Measurements from ENCODE around the gene PRRG1.
"Not testable (repeated sequence)": the region's sequence is repeated elsewhere in the genome, so short reads cannot be mapped to it uniquely, and the experiment has no call there.

The PRRG1 gene

GRCh38 chrX:37371578-37371991, 22.4 kb downstream of the PRRG1 start:
- peak in 8 of 10 donors; percentile 6 to 88 (median 25) for DNase-seq
- intact Hi-C loops (cut with DNase I), result no loop called here

DNA sequence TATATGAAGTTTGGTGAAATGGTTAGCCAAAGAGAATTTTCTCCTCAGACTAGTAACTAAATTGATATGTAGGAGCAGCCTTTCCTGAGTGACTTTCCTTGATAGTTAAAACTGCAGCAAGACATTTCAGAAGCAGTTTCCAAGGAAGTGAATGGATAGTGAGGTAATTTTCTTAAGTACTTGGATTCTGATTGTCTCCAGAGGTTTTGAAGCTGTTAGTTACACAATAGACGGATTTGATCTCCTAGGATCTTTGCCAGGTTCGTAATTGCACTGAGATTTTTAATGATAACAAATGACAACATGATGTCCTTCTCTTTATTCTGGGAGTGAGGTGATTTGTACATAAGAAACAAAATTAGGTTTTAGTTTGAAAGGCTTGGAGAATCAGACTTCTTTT, 29.2 kb downstream of the PRRG1 start:
- intact Hi-C loops (cut with DNase I), result no loop called here
- no peak for DNase-seq

DNA sequence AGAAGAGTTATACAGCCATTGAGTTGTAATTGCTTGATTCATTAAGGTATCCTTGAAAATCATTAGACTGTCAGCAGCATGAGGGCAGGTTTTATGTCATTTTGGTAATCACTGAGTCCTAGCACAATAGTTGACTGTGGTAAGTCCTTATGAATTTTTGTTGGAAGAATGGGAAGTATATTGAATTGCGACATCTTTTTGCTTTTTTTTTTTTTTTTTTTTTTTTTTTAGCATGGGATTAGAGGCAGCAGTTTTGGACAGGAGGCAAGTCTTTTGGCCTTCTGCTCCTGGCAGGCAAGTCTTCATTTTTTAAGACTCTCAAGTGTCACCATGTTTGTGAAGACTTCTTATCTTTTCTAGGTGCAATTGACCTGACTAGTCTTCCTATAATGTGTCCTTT, 29.7 kb downstream of the PRRG1 start:
- intact Hi-C loops (cut with DNase I), result no loop called here
- DNase-seq, result no peak

DNA sequence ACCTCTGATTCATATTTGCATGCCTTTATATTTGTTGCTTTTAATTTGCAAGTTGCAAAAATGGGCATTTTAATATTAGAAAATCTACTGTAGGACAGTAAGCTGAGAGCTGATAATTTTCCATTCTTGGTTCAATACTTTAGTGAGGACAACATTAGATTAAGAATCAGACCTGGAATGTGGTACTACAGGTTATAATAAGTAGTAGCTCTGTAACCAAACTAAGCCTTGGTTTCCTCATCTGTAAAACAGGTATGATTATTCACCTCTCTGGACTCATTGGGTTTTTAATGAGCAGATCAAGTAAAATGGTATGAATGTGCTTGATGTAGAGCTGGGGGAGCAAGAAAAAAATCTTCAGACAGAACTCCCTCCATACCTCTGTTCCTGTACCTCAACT, 31.1 kb downstream of the PRRG1 start:
- intact Hi-C loops (cut with DNase I), result no loop called here
- no peak for DNase-seq

DNA sequence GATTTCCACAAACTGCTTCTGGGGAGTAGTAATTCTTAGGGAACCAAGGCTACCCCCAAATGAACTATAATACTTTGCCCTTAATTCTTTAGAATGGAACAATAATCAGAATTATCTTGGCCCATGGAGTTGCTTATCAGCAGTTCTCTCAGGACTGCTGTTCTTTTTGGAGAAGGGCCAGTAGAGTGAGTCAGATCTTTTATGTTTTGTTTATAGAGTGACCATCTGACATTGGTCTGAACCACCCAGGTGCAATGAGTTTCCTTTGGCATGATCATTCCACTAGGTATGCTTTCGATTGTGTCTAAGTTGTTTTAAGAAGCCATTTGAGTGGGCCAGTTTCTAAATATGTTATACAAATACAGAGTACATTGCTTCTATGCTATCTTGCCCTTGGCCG, 31.8 kb downstream of the PRRG1 start:
- no peak for DNase-seq
- intact Hi-C loops (cut with DNase I), result no loop called here

DNA sequence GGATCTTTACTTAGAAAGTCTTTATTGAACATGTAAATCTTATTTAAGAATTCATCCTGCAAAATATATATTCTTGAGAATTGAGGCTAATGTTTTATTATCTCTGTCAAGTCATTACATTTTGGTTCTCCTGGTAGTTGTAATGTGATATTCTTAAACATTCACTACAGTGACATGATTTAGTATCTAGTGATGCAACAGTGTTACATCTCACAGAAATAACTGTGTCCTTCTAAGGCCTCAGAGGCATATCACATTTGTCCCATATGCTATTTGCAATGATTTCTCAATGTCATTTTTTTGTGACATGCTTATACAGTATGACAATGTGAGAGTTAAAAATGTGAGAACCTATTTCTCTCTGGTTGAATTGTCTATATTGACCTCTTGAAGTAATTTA, 34.1 kb downstream of the PRRG1 start:
- no peak for DNase-seq
- intact Hi-C loops (cut with DNase I), result no loop called here

DNA sequence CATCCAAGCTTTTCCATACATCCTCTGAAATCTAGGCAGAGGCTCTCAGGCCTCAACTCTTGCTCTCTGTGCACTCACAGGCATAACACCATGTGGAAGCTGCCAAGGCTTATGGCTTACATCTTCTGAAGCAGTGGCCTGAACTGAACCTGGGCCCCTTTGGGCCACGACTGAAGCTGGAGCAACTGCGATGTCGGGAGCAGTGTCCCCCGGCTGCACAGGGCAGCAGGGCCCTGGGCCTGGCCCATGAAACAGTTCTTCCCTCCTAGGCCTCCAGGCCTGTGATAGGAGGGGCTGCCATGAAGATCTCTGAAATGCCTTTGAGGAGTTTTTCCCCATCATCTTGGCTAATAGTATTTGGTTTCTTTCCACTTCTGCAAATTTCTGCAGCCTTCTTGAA, 39.2 kb downstream of the PRRG1 start:
- DNase-seq, result peak in 1 of 10 donors; percentile 54
- intact Hi-C loops (cut with DNase I), result no loop called here

GRCh38 chrX:37405956-37406355, 56.8 kb downstream of the PRRG1 start:
- intact Hi-C loops (cut with DNase I), result no loop called here
- no peak for DNase-seq

DNA sequence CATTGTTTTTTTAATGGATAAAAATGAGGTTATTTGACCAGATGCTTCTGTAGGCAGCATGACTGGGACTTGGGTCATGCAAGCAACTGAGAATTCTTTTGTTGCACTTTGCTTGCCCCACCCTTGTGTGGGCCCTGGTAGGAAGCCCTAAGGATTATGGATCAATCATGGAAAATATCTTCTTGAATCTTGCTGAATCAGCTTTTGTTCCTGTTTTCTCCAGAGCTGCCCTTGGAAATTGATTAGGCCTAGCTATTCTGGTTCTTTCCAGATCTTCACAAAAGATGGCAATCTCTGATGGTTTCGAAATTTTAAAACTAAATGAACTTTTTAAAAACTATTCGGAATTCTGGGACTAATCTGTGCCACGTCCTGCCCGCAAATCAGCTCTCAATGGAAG, 58.6 kb downstream of the PRRG1 start:
- intact Hi-C loops (cut with DNase I), result no loop called here
- no peak for DNase-seq

DNA sequence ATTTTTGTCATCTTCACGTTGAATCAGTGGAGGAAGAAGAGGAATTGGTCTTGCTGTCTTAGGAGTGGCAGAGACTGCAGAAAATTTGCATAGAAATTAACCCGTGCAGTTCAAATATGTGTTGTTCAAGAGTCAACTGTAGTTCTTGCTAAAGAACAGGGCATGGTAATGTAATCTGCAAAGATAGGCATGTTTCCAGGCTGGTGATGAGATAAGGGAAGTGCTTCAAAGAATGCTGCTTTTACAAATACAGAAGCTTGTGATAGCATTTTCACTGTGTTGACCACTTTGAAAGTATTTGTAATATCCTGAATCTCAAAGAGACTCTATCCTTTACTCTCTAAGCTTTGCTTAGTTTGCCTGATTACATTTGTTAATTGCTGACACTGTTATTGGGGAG, 60.1 kb downstream of the PRRG1 start:
- no peak for DNase-seq
- intact Hi-C loops (cut with DNase I), result no loop called here

- intact Hi-C loops (cut with DNase I), result no loop called here
- DNase-seq, result no peak
These were observed 71.0 kb downstream of the PRRG1 start for GRCh38 chrX:37420185-37420584.

DNA sequence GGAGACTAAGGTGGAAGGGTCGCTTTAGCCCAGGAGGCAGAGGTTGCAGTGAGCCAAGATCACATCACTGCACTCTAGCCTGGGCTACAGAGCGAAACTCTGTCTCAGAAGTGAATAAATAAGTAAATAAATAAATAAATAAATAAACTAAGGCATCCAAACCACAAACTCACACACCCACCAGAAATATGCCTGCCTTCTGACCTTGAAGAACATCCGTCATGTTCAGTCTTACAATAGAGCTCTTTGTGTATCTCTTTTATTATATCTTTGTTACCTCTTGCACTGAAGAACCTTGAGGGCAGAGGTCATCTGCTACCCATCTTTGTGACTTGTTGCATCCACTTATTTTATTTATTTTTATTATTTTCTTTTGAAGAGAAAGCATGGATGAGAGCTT, 71.6 kb downstream of the PRRG1 start:
- intact Hi-C loops (cut with DNase I), result no loop called here

DNA sequence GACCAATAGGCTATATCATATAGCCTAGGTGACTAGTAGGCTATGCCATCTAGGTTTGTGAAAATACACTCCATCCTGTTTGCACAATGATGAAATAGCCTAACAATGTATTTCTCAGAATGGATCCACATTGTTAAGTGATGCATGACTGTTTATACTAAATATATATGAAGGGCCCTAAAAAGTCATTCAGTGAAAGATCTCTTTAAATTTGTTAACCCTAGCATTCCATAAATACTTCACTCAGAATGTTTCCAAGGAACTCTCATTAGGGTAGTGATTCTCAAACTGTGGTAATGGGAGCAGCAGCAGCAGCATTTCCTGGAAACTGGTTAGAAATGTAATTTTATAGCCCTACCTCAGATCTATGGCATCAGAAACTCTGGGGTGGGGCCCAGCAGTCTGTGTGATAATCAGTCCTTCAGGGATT, 74.9 kb downstream of the PRRG1 start:
- intact Hi-C loops (cut with DNase I), result no loop called here
- DNase-seq, result no peak

More for the DNA sequence above, 71.6 kb downstream of the PRRG1 start:
- no peak for DNase-seq

- no peak for DNase-seq
- intact Hi-C loops (cut with DNase I), result no loop called here
These were observed 76.2 kb downstream of the PRRG1 start for GRCh38 chrX:37425370-37425769.

DNA sequence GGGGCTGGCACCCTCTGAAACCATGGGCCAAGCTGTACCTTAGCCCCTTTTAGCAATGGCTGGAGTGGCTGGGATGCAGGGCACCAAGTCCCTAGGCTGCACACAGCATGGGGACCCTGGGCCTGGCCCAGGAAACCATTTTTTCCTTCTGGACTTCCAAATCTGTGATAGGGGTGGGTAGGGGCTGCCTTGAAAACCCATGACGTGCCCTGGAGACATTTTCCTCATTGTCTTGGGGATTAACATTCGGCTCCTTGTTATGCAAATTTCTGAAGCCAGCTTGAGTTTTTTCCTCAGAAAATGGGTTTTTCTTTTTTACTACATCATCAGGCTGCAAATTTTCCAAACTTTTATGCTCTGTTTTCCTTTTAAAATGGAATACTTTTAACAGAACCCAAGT, 79.8 kb downstream of the PRRG1 start:
- DNase-seq; intact Hi-C loops (cut with DNase I): not testable (repeated sequence)

GRCh38 chrX:37434362-37434761, 85.2 kb downstream of the PRRG1 start:
- DNase-seq, result no peak
- intact Hi-C loops (cut with DNase I), result no loop called here

DNA sequence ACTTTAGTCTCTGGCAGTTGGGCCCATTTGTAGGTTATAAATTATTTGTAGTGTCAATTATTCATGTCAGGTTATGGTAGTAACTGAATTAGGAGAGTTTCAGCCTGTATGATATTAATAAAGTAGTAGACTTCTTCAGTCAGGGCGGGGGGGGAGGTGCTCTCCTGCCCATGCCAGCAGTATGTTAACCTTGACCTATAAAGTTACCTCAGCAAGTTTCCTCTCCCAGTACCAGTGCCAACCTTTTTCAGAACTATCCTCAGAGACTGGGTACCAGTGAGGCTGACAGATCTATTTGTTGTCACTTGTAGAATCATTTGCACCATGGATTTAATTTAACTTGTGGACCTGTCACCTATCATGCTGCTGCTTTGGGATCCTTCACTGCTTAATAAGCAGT, 88.0 kb downstream of the PRRG1 start:
- no peak for DNase-seq
- intact Hi-C loops (cut with DNase I), result no loop called here

DNA sequence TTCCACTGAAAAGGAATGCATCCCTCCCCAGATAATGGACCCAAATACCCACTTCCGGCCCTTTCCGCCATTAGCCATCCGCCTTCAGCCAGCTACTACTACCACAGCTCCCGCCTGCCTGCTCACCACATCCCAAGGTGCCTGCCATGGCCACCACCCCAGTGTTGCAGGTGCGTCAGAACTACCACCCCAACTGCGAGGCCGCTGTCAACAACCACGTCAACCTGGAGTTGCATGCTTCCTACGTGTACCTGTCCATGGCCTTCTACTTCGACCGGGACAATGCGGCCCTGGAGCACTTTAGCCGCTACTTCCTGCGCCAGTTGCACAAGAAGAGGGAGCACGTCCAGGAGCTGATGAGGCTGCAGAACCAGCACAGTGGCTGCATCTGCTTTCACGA, 92.2 kb downstream of the PRRG1 start:
- intact Hi-C loops (cut with DNase I), result no loop called here

GRCh38 chrX:37445182-37445581, 96.0 kb downstream of the PRRG1 start:
- intact Hi-C loops (cut with DNase I), result no loop called here
- no peak for DNase-seq

More for the DNA sequence above, 92.2 kb downstream of the PRRG1 start:
- peak in 2 of 10 donors; percentile 75 to 77 for DNase-seq

DNA sequence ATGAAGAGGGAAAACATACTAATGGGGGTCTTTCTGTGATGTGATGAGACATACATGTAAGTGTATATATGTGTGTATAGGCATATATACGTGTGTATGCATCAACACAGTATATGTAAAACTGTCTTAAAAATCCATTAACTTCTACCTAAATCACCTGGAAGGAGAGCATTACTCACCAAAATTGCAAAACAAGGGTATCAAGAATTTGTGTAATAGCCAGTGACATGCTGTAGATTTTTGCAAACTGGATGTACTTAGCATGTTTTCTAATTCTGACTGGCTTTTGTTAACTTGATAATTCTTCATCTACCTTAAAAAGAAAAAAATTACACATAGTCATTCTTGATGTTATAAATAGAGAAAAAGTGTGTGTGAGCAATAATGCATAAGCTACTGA, 104.7 kb downstream of the PRRG1 start:
- DNase-seq, result no peak
- intact Hi-C loops (cut with DNase I), result no loop called here

DNA sequence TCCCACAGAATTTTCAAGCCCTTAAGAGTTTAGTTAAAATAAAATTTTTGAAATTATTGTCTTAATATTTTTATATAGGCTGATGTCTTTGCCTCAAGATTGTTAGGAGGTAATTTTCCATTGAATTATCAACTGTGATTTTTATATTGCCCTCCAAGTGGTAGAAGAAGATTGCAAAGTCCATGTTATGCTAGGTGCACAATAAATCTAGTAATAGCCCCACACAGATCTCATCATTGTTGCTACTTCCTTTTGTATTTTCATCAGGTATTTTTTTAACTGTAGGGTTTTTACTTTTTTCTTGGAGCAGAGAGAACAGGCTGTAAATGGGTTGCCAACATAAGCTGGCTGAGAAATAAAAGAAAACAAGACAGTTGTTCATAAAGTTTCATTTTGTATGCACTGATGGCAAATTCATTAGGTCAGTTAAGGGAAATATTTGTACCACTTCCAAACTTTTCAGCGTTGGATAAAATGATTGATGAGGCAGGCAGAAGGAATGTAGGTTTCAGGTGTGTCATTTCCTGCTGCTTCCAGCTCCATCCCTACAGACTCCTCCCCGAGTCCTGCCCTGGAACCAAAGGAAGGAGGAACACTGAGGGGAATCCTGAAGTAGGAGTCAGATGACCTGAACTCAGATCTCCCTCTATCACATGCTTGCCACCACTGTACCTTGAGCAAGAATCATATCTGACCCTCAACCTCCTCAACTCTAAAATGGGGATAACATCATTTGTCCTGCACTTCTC, 105.5 kb downstream of the PRRG1 start:
- DNase-seq, result no peak
- intact Hi-C loops (cut with DNase I), result no loop called here

- intact Hi-C loops (cut with DNase I), result no loop called here
- no peak for DNase-seq
These were observed 106.2 kb downstream of the PRRG1 start for GRCh38 chrX:37455381-37455780.

DNA sequence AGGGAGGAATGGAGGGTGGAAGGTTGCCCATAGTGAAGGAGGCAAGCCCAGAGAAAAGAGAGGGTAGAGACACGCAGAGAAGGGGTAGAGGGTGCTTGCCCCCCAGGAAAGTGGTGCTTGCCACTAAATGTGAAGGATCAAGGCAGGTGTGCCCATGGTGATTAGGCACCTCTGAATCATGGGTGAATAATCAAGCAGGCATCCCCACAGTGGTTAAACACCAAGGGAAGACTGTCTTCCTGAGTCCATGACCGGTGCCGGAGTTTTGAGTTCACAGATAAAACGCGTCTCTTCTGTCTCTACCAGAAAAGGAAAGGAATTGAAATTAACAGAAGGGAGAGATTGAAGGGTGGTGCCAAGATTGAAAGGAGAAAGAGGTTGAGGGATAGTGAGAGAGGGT, 111.1 kb downstream of the PRRG1 start:
- DNase-seq; intact Hi-C loops (cut with DNase I): not testable (repeated sequence)
